ENCODE measurements around the gene ZNF483. TPM values are rescaled to one million over a fixed set of nuclear protein-coding genes. Genes with fewer than 3 reads are reported as not detected.

The ZNF483 gene
- total and polyA plus RNA-seq, 9 of the 15 experiments (the other 6 are each of a cell fraction or from before 2014, with no cell fraction given), result 0.04 to 1.0 (median 0.38) TPM

- FAIRE-seq (peak; percentile 88), DNase-seq (ENCODE audit: extremely low read depth in 1 of 4, low spot score in 3 of 4) (peak; percentile 27 to 73 (median 44)), ATAC-seq (peak; percentile 86)
- in situ Hi-C loops (cut with MboI), result no loop called here
- no peaks in the 10 kb centered on the region for H3K9me1 ChIP-seq (ENCODE audit: control insufficient read depth, insufficient read depth, low read length)
- intact Hi-C loops (cut with micrococcal nuclease), result loop anchor here (1.0 to 10.0 kb wide), 3 partner anchors 93 to 474 kb away; no protein-coding TSS in a partner anchor
- CTCF ChIA-PET (ENCODE audit: low intra/inter-chr PET ratio), result interaction anchor here (0.7 to 2.0 kb wide), 3 partner anchors 93 to 1266 kb away, joined by 4 to 23 read pairs (median 5); no protein-coding TSS in a partner anchor
- POLR2A ChIA-PET, result interaction anchor here (0.7 to 0.9 kb wide), 2 partner anchors 476 to 477 kb away, joined by 3 to 4 read pairs; no protein-coding TSS in a partner anchor
- H3K4me1 ChIP-seq (replicated peaks in 1 of 2; ENCODE audit: control insufficient read depth in 2 of 2, insufficient read depth in 2 of 2, low read length in 2 of 2), result peaks cover 2 to 14% of the 10 kb centered on the region in 2 experiments; a peak in 2 of 5 replicates
- H3K36me3 ChIP-seq (ENCODE audit: control insufficient read depth, insufficient read depth, low read length), result no peaks in the 10 kb centered on the region
- H3K9ac ChIP-seq (ENCODE audit: insufficient read depth in 1 of 2, low read depth in 2 of 2, low read length in 2 of 2), result no peak overlapping the region
- BruUV-seq (replicated peaks), result no TSS peak
- peaks cover 2% of the 10 kb centered on the region; the same call in 1 of the 2 replicates for H3K9me3 ChIP-seq (replicated peaks; ENCODE audit: control insufficient read depth, insufficient read depth, low read depth, low read length)
- no peaks in the 10 kb centered on the region for H3K79me2 ChIP-seq (ENCODE audit: control insufficient read depth, insufficient read depth, low read length)
- no peak overlapping the region; the same call in 1 of the 2 replicates for H2AFZ ChIP-seq (ENCODE audit: low read depth, low read length)
- H3K27me3 ChIP-seq (ENCODE audit: control insufficient read depth in 2 of 2, insufficient read depth in 2 of 2, low read length in 2 of 2), result peaks cover under 1 to 4% of the 10 kb centered on the region in 2 experiments; a peak in 2 of 5 replicates
- WGBS (ENCODE audit: insufficient coverage, low coverage, missing lambda C conversion rate), result 28% methylated on average over 37 of the region's 41 CpGs
- H3K4me3 ChIP-seq, result no peak overlapping the region
- H4K20me1 ChIP-seq (replicated peaks; ENCODE audit: control insufficient read depth, insufficient read depth, low read length), result no peaks in the 10 kb centered on the region
- H3K4me2 ChIP-seq (ENCODE audit: insufficient read depth, low read length), result peak overlapping the region; percentile 43; the same call in 1 of the 2 replicates
- H3K27ac ChIP-seq (ENCODE audit: extremely low read depth, low read depth, low read length), result no peak overlapping the region
- TF ChIP-seq ZNF263 (CRISPR knock-in tag; IDR thresholded peaks at IDR 0.05; ENCODE audit: borderline replicate concordance), result peak; percentile 87
- peak; percentile 51; the same call in 1 of the 2 replicates for TF ChIP-seq SMC3 (conservative IDR thresholded peaks at IDR 0.05; ENCODE audit: insufficient read depth, low read depth, low read length)
- TF ChIP-seq CTCFL (IDR thresholded peaks at IDR 0.05; ENCODE audit: borderline replicate concordance, insufficient read depth, low read depth, low read length, poor library complexity, severe bottlenecking), result peak; percentile 21
- peak; percentile 43; the same call in 1 of the 2 replicates for TF ChIP-seq STAG1 (CRISPR knock-in tag; IDR thresholded peaks at IDR 0.05; ENCODE audit: borderline replicate concordance)
- no peak for TF ChIP-seq CBFA2T3 (IDR thresholded peaks at IDR 0.05)
- no peak for TF ChIP-seq PRDM10 (IDR thresholded peaks at IDR 0.05; ENCODE audit: partially characterized antibody)
- TF ChIP-seq ARID2 (IDR thresholded peaks at IDR 0.05), result 0 out of 2 replicates have a peak, but pooled peaks have one; percentile 42
- peak; percentile 53; the same call in 1 of the 2 replicates for TF ChIP-seq CC2D1A (IDR thresholded peaks at IDR 0.05)
- TF ChIP-seq TCF7L2 (IDR thresholded peaks at IDR 0.05; ENCODE audit: low read depth, low read length), result no peak
- TF ChIP-seq MAZ (CRISPR knock-in tag; conservative IDR thresholded peaks at IDR 0.05 in 1 of 2, IDR thresholded peaks at IDR 0.05 in 1 of 2), result peak in 1 of 2 experiments; percentile 12; a peak in 1 of 4 replicates
- no peak for TF ChIP-seq CBX1 (IDR thresholded peaks at IDR 0.05; ENCODE audit: low read depth)
- TF ChIP-seq ZBTB17 (CRISPR knock-in tag; IDR thresholded peaks at IDR 0.05), result no peak
Measured at GRCh38 chr9:111597852-111598732, 73.1 kb downstream of the ZNF483 start.

All from K562 (cell line).